NCI-H226 (cell line): Measurements from ENCODE around the gene ZAR1.

Experiments
- DNase-seq: peaks from one replicate; pipeline ENCODE4 v3.0.0-alpha.2; 2015

The ZAR1 gene

GRCh38 chr4:48490680-48491513, 845 bp downstream of the ZAR1 start:
- no peak for DNase-seq

- DNase-seq: no peak
These were observed 1.6 kb downstream of the ZAR1 start for GRCh38 chr4:48491514-48492176.

GRCh38 chr4:48493452-48494100, 3.5 kb downstream of the ZAR1 start:
- DNase-seq: no peak

- no peak for DNase-seq
These were observed 5.9 kb downstream of the ZAR1 start for GRCh38 chr4:48495941-48496340.

GRCh38 chr4:48498895-48499294, 8.8 kb downstream of the ZAR1 start:
- DNase-seq: no peak

- DNase-seq: no peak
These were observed 9.6 kb downstream of the ZAR1 start for GRCh38 chr4:48499551-48500066.

- DNase-seq: no peak
These were observed 13.4 kb downstream of the ZAR1 start for GRCh38 chr4:48503233-48504025.

- DNase-seq: no peak
These were observed 13.9 kb downstream of the ZAR1 start for GRCh38 chr4:48504026-48504330.

GRCh38 chr4:48504352-48504751, 14.3 kb downstream of the ZAR1 start:
- DNase-seq: no peak

GRCh38 chr4:48506716-48507115, 16.7 kb downstream of the ZAR1 start:
- DNase-seq: no peak

- DNase-seq: no peak
These were observed 19.5 kb downstream of the ZAR1 start for GRCh38 chr4:48509543-48509942.

- no peak for DNase-seq
These were observed 28.1 kb downstream of the ZAR1 start for GRCh38 chr4:48518143-48518542.

- DNase-seq: no peak
These were observed 36.4 kb downstream of the ZAR1 start for GRCh38 chr4:48526406-48526805.

- DNase-seq: no peak
These were observed 48.3 kb downstream of the ZAR1 start for GRCh38 chr4:48538358-48538757.

- DNase-seq: no peak
These were observed 49.5 kb downstream of the ZAR1 start for GRCh38 chr4:48539597-48539996.

- DNase-seq: no peak
These were observed 52.8 kb downstream of the ZAR1 start for GRCh38 chr4:48542888-48543287.

GRCh38 chr4:48543796-48544195, 53.7 kb downstream of the ZAR1 start:
- DNase-seq: no peak
